MM.1S (cell line): ENCODE data around the gene MACROD2.

Experiments used
- CTCF ChIP-seq: fragments of 300-600 bp; sonication (generic); IDR thresholded peaks from 2 replicates; pipeline ENCODE4 v1.5.1; 2016; ENCODE audit warnings: antibody characterized with exemption, low read length, mixed read lengths
- EZH2 ChIP-seq: fragments of 300-600 bp; sonication (generic); optimal IDR thresholded peaks from 2 replicates; pipeline ENCODE3; 2017; ENCODE audit warnings: low read depth, mild to moderate bottlenecking, antibody characterized with exemption, low read length, mixed read lengths
- EZH2phosphoT487 ChIP-seq: fragments of 300-600 bp; sonication (generic); IDR thresholded peaks from 2 replicates; pipeline ENCODE4 v1.6.1; 2018; ENCODE audit warnings: antibody characterized with exemption, low read length

GRCh38 chr20:15776770-15777466, 1781.6 kb downstream of the MACROD2 start:
- no peak for TF ChIP-seq CTCF
- TF ChIP-seq EZH2, result no peak
- no peak for TF ChIP-seq EZH2phosphoT487
